Hepatocyte (in vitro differentiated cells): ENCODE results near the gene DCN. TPM values are rescaled to one million over a fixed set of nuclear protein-coding genes. Genes with fewer than 3 reads are reported as not detected.

Source experiments
- DNase-seq: peaks from one replicate; pipeline ENCODE4 v3.0.0-alpha.2; 2016; ENCODE audit warnings: low spot score
- H2AFZ ChIP-seq: fragments of 200-600 bp; sonication (generic); 2 replicates; pipeline ENCODE4 v1.6.0; 2016; ENCODE audit warnings: antibody characterized with exemption, mild to moderate bottlenecking
- H3K27ac ChIP-seq: fragments of 200-600 bp; sonication (generic); 2 replicates; pipeline ENCODE4 v1.5.1; 2016; ENCODE audit warnings: mild to moderate bottlenecking
- H3K27me3 ChIP-seq: fragments of 200-600 bp; sonication (generic); 2 replicates; pipeline ENCODE4 v1.6.1; 2016
- H3K36me3 ChIP-seq: fragments of 200-600 bp; sonication (generic); replicated peaks from 2 replicates; pipeline ENCODE4 v1.5.1; 2016; ENCODE audit warnings: low read depth; ENCODE audit not compliant: insufficient read depth
- H3K4me1 ChIP-seq: fragments of 200-600 bp; sonication (generic); 2 replicates; pipeline ENCODE4 v1.5.1; 2016; ENCODE audit warnings: mild to moderate bottlenecking, moderate library complexity; ENCODE audit not compliant: insufficient read depth
- H3K4me2 ChIP-seq: fragments of 200-600 bp; sonication (generic); 2 replicates; pipeline ENCODE4 v1.6.0; 2016
- H3K4me3 ChIP-seq: fragments of 200-600 bp; sonication (generic); 2 replicates; pipeline ENCODE4 v1.5.1; 2016; ENCODE audit warnings: mild to moderate bottlenecking
- H3K79me2 ChIP-seq: fragments of 200-600 bp; sonication (generic); 2 replicates; pipeline ENCODE4 v1.6.0; 2017; ENCODE audit warnings: mild to moderate bottlenecking
- H3K9me2 ChIP-seq: fragments of 200-600 bp; sonication (generic); replicated peaks from 2 replicates; pipeline ENCODE4 v1.6.0; 2017; ENCODE audit warnings: mild to moderate bottlenecking; ENCODE audit not compliant: insufficient read depth
- H3K9me3 ChIP-seq: fragments of 200-600 bp; sonication (generic); 2 replicates; pipeline ENCODE4 v1.5.1; 2016; ENCODE audit warnings: low read depth, mild to moderate bottlenecking
- H4K20me1 ChIP-seq: fragments of 200-600 bp; sonication (generic); 2 replicates; pipeline ENCODE4 v1.6.0; 2016; ENCODE audit warnings: mild to moderate bottlenecking; ENCODE audit not compliant: insufficient read depth, poor library complexity, severe bottlenecking
- EZH2 ChIP-seq: fragments of 200-600 bp; sonication (generic); IDR thresholded peaks from 2 replicates; pipeline ENCODE4 v1.6.1; 2016; ENCODE audit warnings: antibody characterized with exemption, mild to moderate bottlenecking, borderline replicate concordance
- EZH2phosphoT487 ChIP-seq: fragments of 200-600 bp; sonication (generic); IDR thresholded peaks from one replicate; pipeline ENCODE4 v1.6.1; 2018; ENCODE audit warnings: antibody characterized with exemption, mild to moderate bottlenecking, low read depth, moderate library complexity; ENCODE audit not compliant: unreplicated experiment, severe bottlenecking
- WGBS: methylation state at CpG from one replicate; pipeline ENCODE4 v1.1.6; 2016; ENCODE audit warnings: low lambda C conversion rate; ENCODE audit errors: missing lambda C conversion rate; 5-methylcytosine and 5-hydroxymethylcytosine counted together
- polyA plus RNA-seq: library from polyadenylated mRNA; unstranded; fragments of >200 nt; fragmentation: Nextera tagmentation; extraction: Ambion mirVana; gene quantifications from 2 replicates; pipeline ENCODE4 v1.2.1, GENCODE V29; 2016
- total RNA-seq: library from RNA; depleted of rRNA; stranded (reverse); fragments of >200 nt; gene quantifications from 2 replicates; pipeline ENCODE4 v1.2.3, GENCODE V29; 2014
- TF ChIP-seq, protein P1 (sequence below): fragments of 200-600 bp; sonication (generic); IDR thresholded peaks from 2 replicates; pipeline ENCODE4 v1.5.1; 2016; ENCODE audit warnings: antibody characterized with exemption, mild to moderate bottlenecking; ENCODE audit not compliant: poor library complexity

The DCN gene
- total and polyA plus RNA-seq, 2 experiments from 2014 or later = 1,996 to 2,382 TPM

DNA sequence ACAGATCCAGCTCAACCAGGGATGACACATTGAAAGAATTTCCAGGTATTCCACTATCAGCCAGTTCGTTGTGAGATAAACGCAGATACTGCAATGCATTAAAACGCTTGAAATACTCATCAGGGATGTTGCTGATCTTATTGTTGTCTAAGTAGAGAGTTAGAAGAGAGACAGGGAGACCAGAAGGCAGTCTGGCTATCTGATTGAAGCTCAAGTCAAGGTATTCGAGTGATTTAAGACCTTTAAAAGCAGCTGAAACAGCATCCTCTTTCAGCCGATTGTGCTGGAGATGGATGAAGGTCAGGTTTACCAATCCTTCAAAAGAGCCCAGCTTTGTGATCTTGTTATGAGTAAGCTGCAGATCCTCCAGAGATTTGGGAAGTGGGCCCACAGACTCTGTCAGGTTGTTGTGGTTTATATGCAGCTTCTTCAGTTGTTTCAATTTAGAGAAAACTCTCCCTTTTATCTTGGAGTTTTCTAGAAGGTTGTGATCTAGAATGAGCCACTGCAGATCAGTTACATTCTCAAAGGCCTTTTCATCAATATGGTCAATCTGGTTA lies 74.3 kb downstream of the DCN start:
- peaks cover 40% of the 10 kb centered on the region for H3K79me2 ChIP-seq
- H3K9me2 ChIP-seq = no peaks in the 10 kb centered on the region
- no peaks in the 10 kb centered on the region for H3K27me3 ChIP-seq
- no peak for DNase-seq
- H3K4me2 ChIP-seq = peak overlapping the region; percentile 68
- no peaks in the 10 kb centered on the region for H3K9me3 ChIP-seq
- H3K27ac ChIP-seq = peak overlapping the region; percentile 46
- H3K4me3 ChIP-seq = no peak overlapping the region
- WGBS = 48% methylated on average over 5 of the region's 5 CpGs
- H3K4me1 ChIP-seq = peaks cover 8% of the 10 kb centered on the region
- H2AFZ ChIP-seq = no peak overlapping the region
- no peak for TF ChIP-seq EZH2phosphoT487
- TF ChIP-seq, protein P1, sequence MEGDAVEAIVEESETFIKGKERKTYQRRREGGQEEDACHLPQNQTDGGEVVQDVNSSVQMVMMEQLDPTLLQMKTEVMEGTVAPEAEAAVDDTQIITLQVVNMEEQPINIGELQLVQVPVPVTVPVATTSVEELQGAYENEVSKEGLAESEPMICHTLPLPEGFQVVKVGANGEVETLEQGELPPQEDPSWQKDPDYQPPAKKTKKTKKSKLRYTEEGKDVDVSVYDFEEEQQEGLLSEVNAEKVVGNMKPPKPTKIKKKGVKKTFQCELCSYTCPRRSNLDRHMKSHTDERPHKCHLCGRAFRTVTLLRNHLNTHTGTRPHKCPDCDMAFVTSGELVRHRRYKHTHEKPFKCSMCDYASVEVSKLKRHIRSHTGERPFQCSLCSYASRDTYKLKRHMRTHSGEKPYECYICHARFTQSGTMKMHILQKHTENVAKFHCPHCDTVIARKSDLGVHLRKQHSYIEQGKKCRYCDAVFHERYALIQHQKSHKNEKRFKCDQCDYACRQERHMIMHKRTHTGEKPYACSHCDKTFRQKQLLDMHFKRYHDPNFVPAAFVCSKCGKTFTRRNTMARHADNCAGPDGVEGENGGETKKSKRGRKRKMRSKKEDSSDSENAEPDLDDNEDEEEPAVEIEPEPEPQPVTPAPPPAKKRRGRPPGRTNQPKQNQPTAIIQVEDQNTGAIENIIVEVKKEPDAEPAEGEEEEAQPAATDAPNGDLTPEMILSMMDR = no peak
- no peak for TF ChIP-seq EZH2
- H3K36me3 ChIP-seq = no peaks in the 10 kb centered on the region
- H4K20me1 ChIP-seq = no peaks in the 10 kb centered on the region

- H2AFZ ChIP-seq = no peak overlapping the region
- H3K4me2 ChIP-seq = peak overlapping the region; percentile 61
- no peaks in the 10 kb centered on the region for H3K9me3 ChIP-seq
- TF ChIP-seq, protein P1 = no peak
- no peak for TF ChIP-seq EZH2phosphoT487
- TF ChIP-seq EZH2 = no peak
- H3K4me3 ChIP-seq = no peak overlapping the region
- H3K27ac ChIP-seq = peak overlapping the region; percentile 55
- peaks cover 4% of the 10 kb centered on the region for H3K4me1 ChIP-seq
- no peaks in the 10 kb centered on the region for H3K36me3 ChIP-seq
- no peaks in the 10 kb centered on the region for H3K27me3 ChIP-seq
- H4K20me1 ChIP-seq = no peaks in the 10 kb centered on the region
- no peaks in the 10 kb centered on the region for H3K9me2 ChIP-seq
- DNase-seq = no peak
- peaks cover 40% of the 10 kb centered on the region for H3K79me2 ChIP-seq
These were observed 76.3 kb downstream of the DCN start for GRCh38 chr12:91106283-91106682.

DNA sequence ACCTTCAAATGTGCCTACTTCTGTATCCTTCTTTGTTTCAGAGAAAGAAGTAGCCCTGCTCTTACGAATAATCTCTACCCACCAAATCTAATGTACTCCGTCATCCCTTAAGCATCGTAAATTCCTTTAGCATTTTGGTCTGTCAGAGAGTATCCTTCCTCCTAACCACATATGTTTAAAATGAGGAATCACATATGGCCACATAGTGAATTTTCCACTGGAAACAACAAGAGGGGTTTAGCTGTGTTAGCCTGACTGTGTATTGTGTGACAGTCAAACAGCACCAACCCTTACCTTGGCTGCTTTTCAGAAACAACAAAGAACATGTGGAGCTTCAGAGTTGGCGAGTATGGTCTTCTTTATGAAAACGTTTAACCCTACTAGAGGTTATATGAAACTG lies 76.8 kb downstream of the DCN start:
- Histone ChIP-seq H3K36me3 (no peaks in the 10 kb centered on the region), H4K20me1 (no peaks in the 10 kb centered on the region), H3K27me3 (no peaks in the 10 kb centered on the region), H3K9me3 (no peaks in the 10 kb centered on the region), H3K27ac (peak overlapping the region; percentile 55), H2AFZ (no peak overlapping the region), H3K4me2 (peak overlapping the region; percentile 61), H3K4me3 (no peak overlapping the region), H3K4me1 (peaks cover 4% of the 10 kb centered on the region), H3K79me2 (peaks cover 37% of the 10 kb centered on the region), H3K9me2 (no peaks in the 10 kb centered on the region)
- WGBS = 66% methylated on average over 5 of the region's 5 CpGs
- TF ChIP-seq EZH2 (no peak), EZH2phosphoT487 (no peak)
- TF ChIP-seq, protein P1 = no peak
- DNase-seq = no peak
